Measurements from ENCODE around the gene TEAD1. TPM values are rescaled to one million over a fixed set of nuclear protein-coding genes. Genes with fewer than 3 reads are reported as not detected.

Gene TEAD1
- total and polyA plus RNA-seq, 8 donors: 5.9 to 35.1 (median 22.0) TPM

DNA sequence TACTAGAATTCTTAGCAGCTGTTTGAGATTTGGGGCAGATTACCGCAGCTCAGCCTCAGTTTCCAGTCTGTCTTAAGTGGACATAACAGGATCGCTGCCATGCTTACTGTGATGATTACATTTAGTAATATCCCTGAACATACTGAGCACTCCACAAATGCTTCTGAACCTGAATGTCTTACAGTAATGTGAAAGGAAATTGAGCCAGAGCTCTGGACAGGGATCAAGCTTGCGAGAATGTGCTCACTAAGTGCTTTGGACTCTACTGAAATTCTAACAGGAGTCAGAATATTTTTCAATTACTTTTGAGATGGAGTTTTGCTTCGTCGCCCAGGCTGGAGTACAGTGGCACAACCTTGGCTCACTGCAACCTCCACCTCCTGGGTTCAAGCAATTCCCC, 216.3 kb downstream of the TEAD1 start:
- intact Hi-C loops (cut with DNase I): loop anchor here in 2 of 3 donors (5.0 to 10.0 kb wide), 3 partner anchors 486 to 566 kb away; no protein-coding TSS in a partner anchor
- no peak for DNase-seq
- TF ChIP-seq, protein P1, sequence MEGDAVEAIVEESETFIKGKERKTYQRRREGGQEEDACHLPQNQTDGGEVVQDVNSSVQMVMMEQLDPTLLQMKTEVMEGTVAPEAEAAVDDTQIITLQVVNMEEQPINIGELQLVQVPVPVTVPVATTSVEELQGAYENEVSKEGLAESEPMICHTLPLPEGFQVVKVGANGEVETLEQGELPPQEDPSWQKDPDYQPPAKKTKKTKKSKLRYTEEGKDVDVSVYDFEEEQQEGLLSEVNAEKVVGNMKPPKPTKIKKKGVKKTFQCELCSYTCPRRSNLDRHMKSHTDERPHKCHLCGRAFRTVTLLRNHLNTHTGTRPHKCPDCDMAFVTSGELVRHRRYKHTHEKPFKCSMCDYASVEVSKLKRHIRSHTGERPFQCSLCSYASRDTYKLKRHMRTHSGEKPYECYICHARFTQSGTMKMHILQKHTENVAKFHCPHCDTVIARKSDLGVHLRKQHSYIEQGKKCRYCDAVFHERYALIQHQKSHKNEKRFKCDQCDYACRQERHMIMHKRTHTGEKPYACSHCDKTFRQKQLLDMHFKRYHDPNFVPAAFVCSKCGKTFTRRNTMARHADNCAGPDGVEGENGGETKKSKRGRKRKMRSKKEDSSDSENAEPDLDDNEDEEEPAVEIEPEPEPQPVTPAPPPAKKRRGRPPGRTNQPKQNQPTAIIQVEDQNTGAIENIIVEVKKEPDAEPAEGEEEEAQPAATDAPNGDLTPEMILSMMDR (IDR thresholded peaks at IDR 0.05): no peak
- ATAC-seq: no peak
- Histone ChIP-seq H3K4me3 (no peak overlapping the region), H3K27ac (no peak overlapping the region), H3K9me3 (no peaks in the 10 kb centered on the region), H3K36me3 (no peaks in the 10 kb centered on the region), H3K4me1 (peaks cover 0 to 5% (median 0%) of the 10 kb centered on the region in 3 donors), H3K27me3 (no peaks in the 10 kb centered on the region)
- 76 to 93% methylated on average over 5 of the region's 5 CpGs for WGBS, 2 donors
- FAIRE-seq: no peak

GRCh38 chr11:12893787-12894672, 219.8 kb downstream of the TEAD1 start:
- intact Hi-C loops (cut with DNase I): loop anchor here in 2 of 3 donors (5.0 to 10.0 kb wide), 3 partner anchors 489 to 569 kb away; no protein-coding TSS in a partner anchor
- TF ChIP-seq, protein P1 (IDR thresholded peaks at IDR 0.05): peak; percentile 79 to 86 (median 82)
- no peak overlapping the region for H3K4me3 ChIP-seq
- peak; percentile 80 for FAIRE-seq
- peaks cover 0 to 17% (median 3%) of the 10 kb centered on the region in 3 donors for H3K4me1 ChIP-seq
- peak; percentile 59 to 85 (median 80) for ATAC-seq
- no peaks in the 10 kb centered on the region for H3K9me3 ChIP-seq
- peak overlapping the region in 2 of 4 donors; percentile 29 to 31 for H3K27ac ChIP-seq
- 41 to 46% methylated on average over 12 of the region's 12 CpGs for WGBS, 2 donors
- H3K27me3 ChIP-seq: no peaks in the 10 kb centered on the region
- peak; percentile 30 to 86 (median 72) for DNase-seq
- H3K36me3 ChIP-seq: no peaks in the 10 kb centered on the region

- FAIRE-seq (no peak), DNase-seq (no peak), ATAC-seq (peak; percentile 35 to 55 (median 44))
- TF ChIP-seq, protein P1 (IDR thresholded peaks at IDR 0.05): no peak
- no peaks in the 10 kb centered on the region for H3K36me3 ChIP-seq
- peak overlapping the region in 2 of 4 donors; percentile 16 to 62 for H3K27ac ChIP-seq
- H3K9me3 ChIP-seq: no peaks in the 10 kb centered on the region
- H3K27me3 ChIP-seq: no peaks in the 10 kb centered on the region
- H3K4me3 ChIP-seq: no peak overlapping the region
- intact Hi-C loops (cut with DNase I): loop anchor here in 2 of 3 donors (10.0 kb wide), 2 partner anchors 493 to 573 kb away; no protein-coding TSS in a partner anchor
- peaks cover 0 to 13% (median 3%) of the 10 kb centered on the region in 3 donors for H3K4me1 ChIP-seq
Observed at GRCh38 chr11:12897390-12897789, 223.2 kb downstream of the TEAD1 start.

GRCh38 chr11:12897867-12898266, 223.6 kb downstream of the TEAD1 start:
- Histone ChIP-seq H3K27ac (peak overlapping the region in 2 of 4 donors; percentile 16 to 62), H3K36me3 (no peaks in the 10 kb centered on the region), H3K4me3 (no peak overlapping the region), H3K9me3 (no peaks in the 10 kb centered on the region), H3K27me3 (no peaks in the 10 kb centered on the region), H3K4me1 (peaks cover 0 to 13% (median 3%) of the 10 kb centered on the region in 3 donors)
- 39 to 45% methylated on average over 3 of the region's 3 CpGs for WGBS, 2 donors
- no peak for FAIRE-seq
- TF ChIP-seq, protein P1 (IDR thresholded peaks at IDR 0.05): no peak
- ATAC-seq: peak; percentile 7 to 75 (median 44)
- intact Hi-C loops (cut with DNase I): loop anchor here in 2 of 3 donors (10.0 kb wide), 2 partner anchors 493 to 573 kb away; no protein-coding TSS in a partner anchor
- DNase-seq: no peak
